Type B pancreatic cell (in vitro differentiated cells): ENCODE results near the gene SHMT2. TPM values are rescaled to one million over a fixed set of nuclear protein-coding genes. Genes with fewer than 3 reads are reported as not detected.
A peak's percentile ranks its signal among the peaks of the same experiment; 100 is the strongest.

Source experiments
- DNase-seq: peaks from one replicate; pipeline ENCODE4 v3.0.0; 2021; ENCODE audit warnings: mixed read lengths; ENCODE audit not compliant: unreplicated experiment; ENCODE audit errors: extremely low spot score
- H3K27ac Mint-ChIP-seq: 2 replicates; pipeline ENCODE4 v1.8.0; 2021; ENCODE audit warnings: mild to moderate bottlenecking, mixed read lengths
- H3K27me3 Mint-ChIP-seq: 2 replicates; pipeline ENCODE4 v1.8.0; 2021; ENCODE audit warnings: mixed read lengths
- H3K36me3 Mint-ChIP-seq: 2 replicates; pipeline ENCODE4 v1.8.0; 2021; ENCODE audit warnings: mixed read lengths
- H3K4me1 Mint-ChIP-seq: one replicate; pipeline ENCODE4 v1.8.0; 2021; ENCODE audit warnings: mixed read lengths; ENCODE audit not compliant: unreplicated experiment
- H3K4me3 Mint-ChIP-seq: 2 replicates; pipeline ENCODE4 v1.8.0; 2021; ENCODE audit warnings: mild to moderate bottlenecking, mixed read lengths
- H3K9me3 Mint-ChIP-seq: 2 replicates; pipeline ENCODE4 v1.8.0; 2021; ENCODE audit warnings: mixed read lengths
- total RNA-seq: library from RNA; stranded (reverse); gene quantifications from 2 replicates; pipeline ENCODE4 v1.2.1, GENCODE V29; 2021; ENCODE audit warnings: low replicate concordance
- TF ChIP-seq, protein P1 (sequence below): fragments of 200-600 bp; sonication (generic); conservative IDR thresholded peaks from 2 replicates; pipeline ENCODE4 v1.5.0; 2021; ENCODE audit warnings: antibody characterized with exemption, mild to moderate bottlenecking

SHMT2 gene
- total RNA-seq, 1 donor from 2014 or later: 131 TPM

- Mint-ChIP-seq H3K9me3 (no peaks in the 10 kb centered on the region), H3K4me1 (peaks cover 51% of the 10 kb centered on the region), H3K36me3 (peaks cover under 1% of the 10 kb centered on the region), H3K27me3 (peaks cover 77% of the 10 kb centered on the region), H3K27ac (peak overlapping the region; percentile 79), H3K4me3 (peak overlapping the region; percentile 88)
- TF ChIP-seq, protein P1, sequence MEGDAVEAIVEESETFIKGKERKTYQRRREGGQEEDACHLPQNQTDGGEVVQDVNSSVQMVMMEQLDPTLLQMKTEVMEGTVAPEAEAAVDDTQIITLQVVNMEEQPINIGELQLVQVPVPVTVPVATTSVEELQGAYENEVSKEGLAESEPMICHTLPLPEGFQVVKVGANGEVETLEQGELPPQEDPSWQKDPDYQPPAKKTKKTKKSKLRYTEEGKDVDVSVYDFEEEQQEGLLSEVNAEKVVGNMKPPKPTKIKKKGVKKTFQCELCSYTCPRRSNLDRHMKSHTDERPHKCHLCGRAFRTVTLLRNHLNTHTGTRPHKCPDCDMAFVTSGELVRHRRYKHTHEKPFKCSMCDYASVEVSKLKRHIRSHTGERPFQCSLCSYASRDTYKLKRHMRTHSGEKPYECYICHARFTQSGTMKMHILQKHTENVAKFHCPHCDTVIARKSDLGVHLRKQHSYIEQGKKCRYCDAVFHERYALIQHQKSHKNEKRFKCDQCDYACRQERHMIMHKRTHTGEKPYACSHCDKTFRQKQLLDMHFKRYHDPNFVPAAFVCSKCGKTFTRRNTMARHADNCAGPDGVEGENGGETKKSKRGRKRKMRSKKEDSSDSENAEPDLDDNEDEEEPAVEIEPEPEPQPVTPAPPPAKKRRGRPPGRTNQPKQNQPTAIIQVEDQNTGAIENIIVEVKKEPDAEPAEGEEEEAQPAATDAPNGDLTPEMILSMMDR: no peak
- no peak for DNase-seq
These were observed 10.1 kb downstream of the SHMT2 start for GRCh38 chr12:57239587-57240065.

DNA sequence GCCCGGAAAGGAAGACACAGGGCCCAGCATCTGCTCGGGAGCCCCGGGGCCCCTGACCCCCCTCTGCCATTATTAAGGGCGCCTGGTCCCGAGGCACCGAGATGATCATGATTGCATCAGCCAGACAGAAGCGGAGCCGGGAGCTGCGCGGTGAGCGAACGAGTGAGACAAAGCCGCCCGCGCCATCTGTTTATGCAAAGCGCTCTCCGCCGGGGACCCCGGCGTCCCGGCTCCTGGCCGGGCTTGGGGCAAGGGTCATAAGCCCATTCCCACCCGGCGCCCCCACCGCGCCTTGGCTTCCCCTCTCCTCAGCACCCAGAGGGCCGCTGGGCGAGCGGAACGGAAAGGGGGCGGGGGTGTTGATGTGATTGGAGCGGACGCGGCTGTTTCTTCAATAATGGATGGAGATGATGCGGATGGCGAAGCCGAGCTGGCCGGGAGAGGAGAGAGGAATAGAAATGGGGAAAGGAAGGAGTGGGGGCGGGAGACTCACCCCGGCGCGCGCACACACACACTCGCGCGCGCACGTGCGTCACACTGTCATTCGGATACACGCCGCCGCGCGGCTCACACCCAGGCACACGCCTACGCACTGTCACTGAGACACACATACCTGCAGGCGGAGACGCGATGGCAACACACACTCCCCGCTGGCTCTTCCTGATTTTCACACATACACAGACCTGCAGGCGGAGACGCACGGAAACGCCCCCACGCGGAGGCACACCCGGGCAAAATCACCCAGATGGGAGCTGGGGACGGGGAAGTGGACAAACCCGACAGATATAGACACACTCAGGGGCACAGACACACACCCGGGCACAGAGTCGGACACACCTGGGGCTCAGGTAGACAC, 10.8 kb downstream of the SHMT2 start:
- DNase-seq: no peak
- peak overlapping the region; percentile 88 for H3K4me3 Mint-ChIP-seq
- H3K27me3 Mint-ChIP-seq: peaks cover 76% of the 10 kb centered on the region
- TF ChIP-seq, protein P1: no peak
- H3K36me3 Mint-ChIP-seq: no peaks in the 10 kb centered on the region
- no peaks in the 10 kb centered on the region for H3K9me3 Mint-ChIP-seq
- H3K27ac Mint-ChIP-seq: peak overlapping the region; percentile 93
- peaks cover 52% of the 10 kb centered on the region for H3K4me1 Mint-ChIP-seq

- H3K36me3 Mint-ChIP-seq: no peaks in the 10 kb centered on the region
- TF ChIP-seq, protein P1: peak; percentile 47
- H3K27me3 Mint-ChIP-seq: peaks cover 73% of the 10 kb centered on the region
- DNase-seq: no peak
- no peaks in the 10 kb centered on the region for H3K9me3 Mint-ChIP-seq
- H3K4me3 Mint-ChIP-seq: peak overlapping the region; percentile 88
- H3K4me1 Mint-ChIP-seq: peaks cover 50% of the 10 kb centered on the region
- H3K27ac Mint-ChIP-seq: peak overlapping the region; percentile 93
These were observed 11.5 kb downstream of the SHMT2 start for GRCh38 chr12:57240926-57241401.

GRCh38 chr12:57241402-57242310, 12.1 kb downstream of the SHMT2 start:
- no peak for DNase-seq
- Mint-ChIP-seq H3K36me3 (peaks cover 2% of the 10 kb centered on the region), H3K27ac (peak overlapping the region; percentile 93), H3K27me3 (peaks cover 68% of the 10 kb centered on the region), H3K4me1 (peaks cover 51% of the 10 kb centered on the region), H3K4me3 (peak overlapping the region; percentile 88), H3K9me3 (no peaks in the 10 kb centered on the region)
- TF ChIP-seq, protein P1: peak; percentile 5

DNA sequence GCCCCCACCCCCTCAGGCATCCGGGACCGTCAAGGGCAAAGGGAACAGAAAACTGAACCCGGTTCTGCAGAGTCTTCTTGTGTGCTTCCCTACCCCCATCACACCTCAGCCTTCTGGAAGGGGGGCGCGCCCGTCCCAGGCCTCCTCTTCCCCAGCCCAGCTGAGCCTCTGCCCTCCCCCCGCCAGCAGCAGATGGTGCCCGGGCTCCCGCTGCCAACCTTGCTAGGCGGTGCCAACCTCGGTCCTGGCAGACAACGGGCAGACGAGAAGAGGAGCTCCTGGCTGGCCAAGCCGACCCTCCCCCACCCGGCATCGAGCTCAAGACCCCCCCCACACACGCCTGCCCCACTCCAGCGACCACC, 12.8 kb downstream of the SHMT2 start:
- H3K4me1 Mint-ChIP-seq: peaks cover 49% of the 10 kb centered on the region

More for the DNA sequence above, 12.8 kb downstream of the SHMT2 start:
- no peak for DNase-seq
- peaks cover 3% of the 10 kb centered on the region for H3K36me3 Mint-ChIP-seq
- H3K9me3 Mint-ChIP-seq: no peaks in the 10 kb centered on the region
- TF ChIP-seq, protein P1: no peak
- peak overlapping the region; percentile 48 for H3K27ac Mint-ChIP-seq
- peak overlapping the region; percentile 90 for H3K4me3 Mint-ChIP-seq
- H3K27me3 Mint-ChIP-seq: peaks cover 62% of the 10 kb centered on the region
